K562 (cell line): ENCODE results near the gene ACSBG1. TPM values are rescaled to one million over a fixed set of nuclear protein-coding genes. Genes with fewer than 3 reads are reported as not detected.

Experiments
- ATAC-seq: fragments of 200-7000 bp; cut with Tn5 transposase; 3 replicates; pipeline ENCODE4 v1.9.1; 2020; ENCODE audit warnings: moderate library complexity
- BruUV-seq: library from RNA; stranded (reverse); fragments of 400-500 nt; replicated peaks from 2 replicates; lab custom pipeline; 2021; lab: Mats Ljungman, UMichigan
- CTCF ChIA-PET: fragments of 300-600 bp; formaldehyde crosslinking; extraction: SDS; loops from one replicate; lab custom pipeline; 2021; ENCODE audit warnings: low intra/inter-chr PET ratio; lab: Yijun Ruan, JAX
- POLR2A ChIA-PET: fragments of 300-600, 350-650 bp; sonication (Branson Sonifier 250); formaldehyde crosslinking; extraction: SDS; loops from one replicate; lab custom pipeline; 2021; ENCODE audit warnings: antibody characterized with exemption, inconsistent platforms; lab: Yijun Ruan, JAX
- DNase-seq, 4 experiments: peaks; one replicate each; pipeline versions ENCODE4 v3.0.0 to v3.0.0-alpha.2; 2011 to 2018; ENCODE audit warnings: low spot score in 3 of 4, mixed read lengths in 3 of 4; ENCODE audit errors: extremely low read depth in 1 of 4
- FAIRE-seq: peaks from 2 replicates; lab custom pipeline; 2011; peaks lifted over from hg19 to GRCh38; lab: Jason Lieb, UNC
- H2AFZ ChIP-seq: 2 replicates; pipeline ENCODE4 v1.6.0; 2011; ENCODE audit warnings: low read depth, low read length, control low read depth, inconsistent platforms
- H3K27ac ChIP-seq: fragments of 200-600 bp; 3 replicates; pipeline ENCODE4 v1.8.0; 2011; ENCODE audit warnings: low read depth, mild to moderate bottlenecking, control low read depth, inconsistent platforms, low read length, moderate library complexity, mixed read lengths; ENCODE audit errors: extremely low read depth
- H3K27me3 ChIP-seq, 2 experiments: fragments of 300-600 bp in 1 of 2; 2 replicates in 1 of 2; 3 replicates in 1 of 2; pipeline versions ENCODE4 v1.6.0 to v1.8.0; 2011; ENCODE audit warnings: inconsistent platforms in 2 of 2, low read length in 2 of 2, mild to moderate bottlenecking in 1 of 2, mixed read lengths in 1 of 2, moderate library complexity in 1 of 2; ENCODE audit not compliant: control insufficient read depth in 2 of 2, insufficient read depth in 2 of 2
- H3K36me3 ChIP-seq: fragments of 300-600 bp; 3 replicates; pipeline ENCODE4 v1.8.0; 2011; ENCODE audit warnings: mild to moderate bottlenecking, low read length, inconsistent platforms; ENCODE audit not compliant: control insufficient read depth, insufficient read depth
- H3K4me1 ChIP-seq, 2 experiments: fragments of 200-600 bp in 1 of 2; replicated peaks in 1 of 2; 2 replicates in 1 of 2; 3 replicates in 1 of 2; pipeline versions ENCODE4 v1.5.1 to v1.8.0; 2011; ENCODE audit warnings: inconsistent platforms in 2 of 2, low read length in 2 of 2, mild to moderate bottlenecking in 1 of 2, mixed read lengths in 1 of 2, moderate library complexity in 1 of 2; ENCODE audit not compliant: control insufficient read depth in 2 of 2, insufficient read depth in 2 of 2
- H3K4me2 ChIP-seq: 2 replicates; pipeline ENCODE4 v1.6.1; 2011; ENCODE audit warnings: low read length, control low read depth, inconsistent platforms, mixed read lengths; ENCODE audit not compliant: insufficient read depth
- H3K4me3 ChIP-seq: fragments of 200-600 bp; sonication (generic), shearing (Covaris generic); 2 replicates; pipeline ENCODE4 v1.5.1; 2016; ENCODE audit warnings: control low read depth, inconsistent platforms
- H3K79me2 ChIP-seq: fragments of 200-600 bp; 3 replicates; pipeline ENCODE4 v1.8.0; 2011; ENCODE audit warnings: low read length, inconsistent platforms; ENCODE audit not compliant: control insufficient read depth, insufficient read depth
- H3K9ac ChIP-seq, 2 experiments: 2 replicates each; pipeline versions ENCODE4 v1.6.0 to v1.6.1; 2011; ENCODE audit warnings: low read depth in 2 of 2, low read length in 2 of 2, control low read depth in 1 of 2, inconsistent platforms in 1 of 2, mild to moderate bottlenecking in 1 of 2, mixed read lengths in 1 of 2; ENCODE audit not compliant: insufficient read depth in 1 of 2
- H3K9me1 ChIP-seq: one replicate; pipeline ENCODE4 v1.6.0; 2011; ENCODE audit warnings: inconsistent platforms, mild to moderate bottlenecking, low read length, moderate library complexity; ENCODE audit not compliant: control insufficient read depth, insufficient read depth
- H3K9me3 ChIP-seq: replicated peaks from 2 replicates; pipeline ENCODE4 v1.5.1; 2011; ENCODE audit warnings: low read depth, low read length, inconsistent platforms; ENCODE audit not compliant: control insufficient read depth, insufficient read depth
- H4K20me1 ChIP-seq: replicated peaks from 2 replicates; pipeline ENCODE4 v1.6.1; 2011; ENCODE audit warnings: low read length, inconsistent platforms, mixed read lengths; ENCODE audit not compliant: control insufficient read depth, insufficient read depth
- C11orf30 ChIP-seq: fragments of 450-650 bp; IDR thresholded peaks from 2 replicates; pipeline ENCODE4 v1.6.1; 2016; ENCODE audit warnings: low read depth, mild to moderate bottlenecking
- CBFA2T2 ChIP-seq: fragments of 450-650 bp; conservative IDR thresholded peaks from 2 replicates; pipeline ENCODE4 v1.6.1; 2017; ENCODE audit warnings: mild to moderate bottlenecking
- CBX5 ChIP-seq: IDR thresholded peaks from 2 replicates; pipeline ENCODE4 v1.6.1; 2014; ENCODE audit warnings: low read depth, borderline replicate concordance
- COPS2 ChIP-seq: fragments of 450-650 bp; conservative IDR thresholded peaks from 2 replicates; pipeline ENCODE4 v1.6.1; 2016; ENCODE audit warnings: mild to moderate bottlenecking, moderate library complexity
- HMGN3 ChIP-seq: IDR thresholded peaks from 2 replicates; pipeline ENCODE4 v1.6.1; 2011; ENCODE audit warnings: borderline replicate concordance, low read depth, mild to moderate bottlenecking, mixed read lengths, low read length; ENCODE audit not compliant: insufficient read length; ENCODE audit errors: extremely low read depth
- L3MBTL2 ChIP-seq: fragments of 450-650 bp; IDR thresholded peaks from 2 replicates; pipeline ENCODE4 v1.6.1; 2016; ENCODE audit warnings: mild to moderate bottlenecking, moderate library complexity
- NELFE ChIP-seq: IDR thresholded peaks from 2 replicates; pipeline ENCODE4 v1.6.1; 2011; ENCODE audit warnings: mild to moderate bottlenecking; ENCODE audit not compliant: insufficient read depth, insufficient read length
- POLR2H ChIP-seq: IDR thresholded peaks from 2 replicates; pipeline ENCODE4 v1.6.1; 2016; ENCODE audit warnings: missing genetic modification characterization, low read depth, mild to moderate bottlenecking, control low read depth, missing compliant biosample characterization, moderate library complexity
- PRMT5 ChIP-seq: sonication (generic); formaldehyde crosslinking; IDR thresholded peaks from 2 replicates; pipeline ENCODE4 v1.5.0; 2020; ENCODE audit warnings: missing genetic modification reagents
- PTRF ChIP-seq: fragments of 450-650 bp; IDR thresholded peaks from 2 replicates; pipeline ENCODE4 v1.6.1; 2016; ENCODE audit warnings: mild to moderate bottlenecking, missing genetic modification characterization, missing compliant biosample characterization
- TCF7L2 ChIP-seq: fragments of 150-350 bp; IDR thresholded peaks from 2 replicates; pipeline ENCODE4 v1.6.1; 2016; ENCODE audit warnings: low read depth, mild to moderate bottlenecking, low read length, moderate library complexity
- VEZF1 ChIP-seq: fragments of 200-800 bp; sonication (Bioruptor generic); IDR thresholded peaks from 2 replicates; pipeline ENCODE4 v1.6.1; 2017; ENCODE audit warnings: missing genetic modification characterization, missing compliant biosample characterization
- ZBTB34 ChIP-seq: fragments of 250-450 bp; sonication (Bioruptor Pico); IDR thresholded peaks from 2 replicates; pipeline ENCODE4 v1.8.0; 2021; ENCODE audit warnings: mild to moderate bottlenecking, moderate library complexity
- ZBTB49 ChIP-seq: sonication (generic); formaldehyde crosslinking; IDR thresholded peaks from 2 replicates; pipeline ENCODE4 v1.8.0; 2022; ENCODE audit warnings: missing genetic modification reagents, mild to moderate bottlenecking, borderline replicate concordance
- ZBTB8A ChIP-seq: fragments of 450-650 bp; IDR thresholded peaks from 2 replicates; pipeline ENCODE4 v1.6.1; 2018; ENCODE audit warnings: mild to moderate bottlenecking, moderate library complexity; ENCODE audit not compliant: partially characterized antibody
- ZKSCAN3 ChIP-seq: fragments of 250-450 bp; sonication (Bioruptor Pico); IDR thresholded peaks from 2 replicates; pipeline ENCODE4 v1.4.0; 2020
- WGBS: fragments of 100-300 bp; shearing (Covaris generic); methylation state at CpG from one replicate; pipeline ENCODE4 v1.1.6; 2016; ENCODE audit warnings: low coverage, mixed read lengths; ENCODE audit not compliant: insufficient coverage; ENCODE audit errors: missing lambda C conversion rate; 5-methylcytosine and 5-hydroxymethylcytosine counted together
- in situ Hi-C: fragments of 300-500 bp; cut with MboI; formaldehyde crosslinking; loops from 4 replicates; pipeline ENCODE4 v1.15.0; 2018; ENCODE audit warnings: inconsistent platforms, mixed read lengths
- intact Hi-C: fragments of 100-400 bp; cut with micrococcal nuclease; formaldehyde crosslinking; loops from 2 replicates; pipeline ENCODE4 v1.14.2; 2022
- polyA plus RNA-seq, 8 experiments: library from polyadenylated mRNA; depleted of rRNA in 4 of 8; stranded (reverse) in 5 of 8; unstranded in 3 of 8; fragments of >200 nt; fragmentation: Nextera tagmentation in 2 of 8; fragmentation: Illumina TruSeq in 1 of 8; extraction: Ambion mirVana in 2 of 8; extraction: Trizol in 1 of 8; gene quantifications; 2 replicates each; pipeline versions ENCODE4 v1.2.1 to v1.2.3, GENCODE V29; 2011 to 2014; ENCODE audit warnings: inconsistent platforms in 1 of 8, missing spikeins in 1 of 8
- total RNA-seq, 7 experiments: library from RNA; depleted of rRNA in 6 of 7; stranded (reverse); fragments of >200 nt in 6 of 7; fragmentation: Illumina TruSeq in 2 of 7; extraction: Trizol in 2 of 7; gene quantifications; 2 replicates each; pipeline versions ENCODE4 v1.2.1 to v1.2.3, GENCODE V29; 2011 to 2021; ENCODE audit warnings: low replicate concordance in 1 of 7

The ACSBG1 gene
- total and polyA plus RNA-seq, 9 of the 15 experiments (the other 6 are each of a cell fraction or from before 2014, with no cell fraction given): 0.36 to 6.4 (median 2.5) TPM

- TF ChIP-seq ZBTB34 (CRISPR knock-in tag) (no peak), HMGN3 (no peak), C11orf30 (no peak), NELFE (no peak), TCF7L2 (no peak), CBX5 (no peak)
These were observed 52.0 kb downstream of the ACSBG1 start (continued) for GRCh38 chr15:78182336-78182700.

GRCh38 chr15:78179906-78180305 lies 54.5 kb downstream of the ACSBG1 start:
- Histone ChIP-seq H3K27ac (no peak overlapping the region), H3K4me3 (no peak overlapping the region), H3K4me2 (no peak overlapping the region), H3K9ac (no peak overlapping the region), H4K20me1 (0 out of 2 replicates have a peak, but pooled peaks cover 4% of the 10 kb centered on the region), H2AFZ (no peak overlapping the region), H3K36me3 (no peaks in the 10 kb centered on the region), H3K9me1 (no peaks in the 10 kb centered on the region), H3K9me3 (no peaks in the 10 kb centered on the region), H3K79me2 (no peaks in the 10 kb centered on the region), H3K27me3 (peaks cover 4 to 11% of the 10 kb centered on the region in 2 experiments; a peak in 3 of 5 replicates), H3K4me1 (peaks cover 0 to 20% of the 10 kb centered on the region in 2 experiments; a peak in 2 of 5 replicates)
- ChIA-PET POLR2A (interaction anchor here (0.6 kb wide), 1 partner anchor 72 kb away, joined by 4 read pairs; no protein-coding TSS in a partner anchor), CTCF (no interaction called here)
- in situ Hi-C loops (no loop called here), intact Hi-C loops (no loop called here)
- 7% methylated on average over 5 of the region's 5 CpGs for WGBS
- BruUV-seq: no TSS peak
- no peak for FAIRE-seq
- no peak for ATAC-seq
- DNase-seq: no peak
- TF ChIP-seq COPS2 (no peak), L3MBTL2 (no peak), ZBTB8A (no peak), ZKSCAN3 (CRISPR knock-in tag) (no peak), PTRF (tag) (no peak), CBFA2T2 (no peak), PRMT5 (CRISPR knock-in tag) (no peak), POLR2H (no peak), VEZF1 (CRISPR knock-in tag) (no peak), ZBTB49 (CRISPR knock-in tag) (no peak)
